CMK (cell line): ENCODE measurements around the gene MAPKAP1.

Experiments
- DNase-seq: peaks from one replicate; pipeline ENCODE4 v3.0.0-alpha.2; 2010; ENCODE audit warnings: low read depth

The MAPKAP1 gene

DNA sequence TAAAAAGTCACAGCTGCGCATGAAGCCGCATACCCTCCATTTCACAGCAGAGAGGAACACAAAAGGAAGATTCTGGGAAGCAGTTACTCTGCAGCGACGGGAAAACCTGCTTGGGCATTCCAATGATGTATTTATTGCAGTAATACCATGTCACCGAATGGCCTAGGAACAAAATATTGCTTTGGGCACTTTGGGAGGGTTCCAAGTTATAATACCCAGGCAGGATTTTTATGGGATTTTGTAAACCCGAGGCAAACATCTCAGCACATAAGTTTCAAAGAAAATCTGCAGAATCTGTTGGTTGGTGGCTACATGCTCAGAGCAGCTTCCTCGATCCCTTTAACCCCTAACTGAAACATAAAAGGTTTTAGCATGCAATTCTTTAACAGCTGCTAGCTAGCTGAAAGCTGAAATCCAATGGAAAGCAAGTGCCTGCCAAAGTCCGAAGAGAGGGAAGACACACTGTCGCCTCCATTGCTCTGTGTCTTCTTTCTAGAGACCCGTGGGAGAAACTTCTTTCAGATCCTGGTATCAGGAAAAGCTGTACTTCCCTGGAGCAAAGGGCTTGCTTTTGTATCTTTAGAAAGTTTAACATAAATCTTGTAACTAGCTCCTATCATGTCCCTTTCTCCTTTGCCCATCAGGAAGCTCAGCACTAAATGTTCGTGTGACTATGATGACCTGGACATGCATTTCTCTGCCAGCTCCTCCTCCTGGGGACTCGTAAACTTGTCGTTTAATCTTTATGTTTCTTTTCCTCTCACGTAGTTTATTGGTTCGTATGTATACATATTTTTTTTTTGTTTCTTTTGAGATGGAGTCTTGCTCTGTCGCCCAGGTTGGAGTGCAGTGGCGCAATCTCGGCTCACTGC, 195.0 kb downstream of the MAPKAP1 start:
- no peak for DNase-seq

DNA sequence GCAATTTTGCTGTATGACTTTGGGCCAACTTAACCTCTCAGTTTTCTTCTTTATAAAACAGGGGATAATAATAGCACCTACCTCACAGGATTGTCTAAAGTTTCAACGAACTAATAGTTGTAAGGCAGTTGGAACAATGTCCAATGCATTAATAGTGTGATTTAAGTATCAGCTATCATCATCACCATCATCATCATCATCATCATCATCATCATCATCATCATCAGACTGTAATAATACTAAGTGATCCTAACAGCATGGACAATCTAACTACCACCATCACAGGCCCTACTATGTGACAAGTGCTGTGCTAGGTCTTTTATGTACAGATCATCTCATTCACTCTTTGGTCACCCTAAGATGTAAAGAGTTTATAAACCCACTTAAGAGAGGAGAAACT, 196.0 kb downstream of the MAPKAP1 start:
- no peak for DNase-seq

DNA sequence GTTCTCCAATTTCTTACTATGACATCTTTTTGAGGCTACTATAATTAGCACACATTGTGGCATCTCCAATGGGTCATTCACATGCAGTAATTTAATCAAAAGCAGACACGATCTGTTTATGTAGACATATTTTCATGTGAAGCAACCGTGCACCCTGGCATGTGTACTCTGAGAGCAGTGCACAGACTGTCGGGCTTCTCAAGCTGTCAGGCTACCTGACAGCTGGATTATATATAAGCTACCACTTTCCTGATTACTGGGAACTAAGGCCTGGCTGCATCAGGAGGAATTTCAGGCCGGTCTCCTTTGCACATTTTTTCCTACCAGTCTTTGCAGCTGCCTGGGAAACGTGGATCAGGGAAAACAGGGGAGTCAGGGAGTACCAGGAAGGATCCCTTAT, 197.5 kb downstream of the MAPKAP1 start:
- no peak for DNase-seq

DNA sequence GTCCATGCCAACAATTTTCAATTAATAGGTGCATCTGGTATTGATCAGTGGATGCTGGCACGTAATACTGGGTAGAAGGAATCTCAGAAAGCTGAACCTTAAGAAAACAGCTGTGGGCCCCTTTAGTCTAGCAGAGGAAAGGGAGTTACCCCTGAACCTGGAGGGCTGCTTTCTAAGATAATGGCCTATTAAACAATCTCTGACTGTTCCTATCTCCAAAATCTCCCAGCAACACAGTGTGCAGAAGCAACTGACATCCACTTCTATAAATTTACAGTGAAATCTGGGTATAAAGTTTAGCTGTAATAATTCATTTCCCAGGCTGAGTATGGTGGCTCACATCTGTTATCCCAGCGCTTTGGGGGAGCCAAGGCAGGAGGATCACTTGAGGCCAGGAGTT, 198.8 kb downstream of the MAPKAP1 start:
- DNase-seq = no peak

DNA sequence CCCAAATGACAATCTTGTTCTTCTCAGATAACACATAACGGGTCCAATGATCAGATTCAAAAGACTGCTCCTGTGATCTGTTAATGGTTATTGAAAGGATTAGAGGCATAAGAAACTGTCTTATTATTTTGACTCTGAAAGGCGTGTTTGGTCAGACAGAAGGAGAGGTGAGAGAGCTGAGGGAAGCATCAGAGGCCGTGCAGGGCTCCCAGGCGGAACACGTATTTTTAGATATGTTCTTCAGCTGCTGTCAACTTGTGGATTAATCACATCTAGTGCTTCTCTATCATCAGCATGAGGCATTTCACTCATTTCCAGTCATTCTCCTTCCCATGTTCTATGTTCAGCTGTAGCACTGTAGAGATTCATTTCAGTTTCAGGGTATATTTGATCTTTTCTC, 199.8 kb downstream of the MAPKAP1 start:
- DNase-seq = no peak

DNA sequence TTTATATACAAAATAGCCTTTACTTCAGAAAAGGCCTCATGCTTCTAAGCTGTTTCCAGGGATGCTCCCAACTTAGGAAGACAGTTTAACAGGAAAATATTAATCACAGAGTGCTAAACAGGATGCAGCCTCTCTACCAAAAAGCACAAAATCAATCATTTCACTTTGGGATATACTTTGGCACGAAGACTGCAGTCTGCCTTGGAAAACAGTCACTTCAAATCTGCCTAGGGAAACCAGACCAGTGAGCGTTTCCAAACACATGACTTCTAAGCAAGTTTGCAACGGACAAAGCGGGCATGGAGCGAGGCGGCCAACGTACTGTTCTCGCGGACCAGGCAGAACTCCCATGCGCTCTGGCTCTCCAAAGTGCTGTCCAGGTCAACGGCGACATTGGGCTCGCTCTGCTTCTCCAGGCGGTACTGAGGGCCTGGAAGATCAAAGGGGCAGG, 201.0 kb downstream of the MAPKAP1 start:
- DNase-seq = no peak

DNA sequence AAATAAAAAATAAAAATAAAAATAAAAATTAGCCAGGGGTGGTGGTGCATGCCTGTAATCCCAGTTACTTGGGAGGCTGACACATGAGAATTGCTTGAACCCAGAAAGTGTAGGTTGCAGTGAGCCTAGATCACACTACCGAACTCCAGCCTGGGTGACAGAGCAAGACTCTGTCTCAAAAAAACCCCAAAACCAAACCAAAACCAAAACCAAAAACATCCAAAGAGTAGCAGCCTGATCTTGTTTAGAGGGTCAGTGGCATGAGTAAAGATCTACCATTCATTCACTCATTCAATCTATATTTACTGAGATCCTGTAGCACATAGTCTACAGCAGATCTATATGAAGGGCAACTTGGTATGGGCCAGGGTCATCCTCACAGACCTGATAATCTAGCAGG, 202.4 kb downstream of the MAPKAP1 start:
- DNase-seq = no peak

DNA sequence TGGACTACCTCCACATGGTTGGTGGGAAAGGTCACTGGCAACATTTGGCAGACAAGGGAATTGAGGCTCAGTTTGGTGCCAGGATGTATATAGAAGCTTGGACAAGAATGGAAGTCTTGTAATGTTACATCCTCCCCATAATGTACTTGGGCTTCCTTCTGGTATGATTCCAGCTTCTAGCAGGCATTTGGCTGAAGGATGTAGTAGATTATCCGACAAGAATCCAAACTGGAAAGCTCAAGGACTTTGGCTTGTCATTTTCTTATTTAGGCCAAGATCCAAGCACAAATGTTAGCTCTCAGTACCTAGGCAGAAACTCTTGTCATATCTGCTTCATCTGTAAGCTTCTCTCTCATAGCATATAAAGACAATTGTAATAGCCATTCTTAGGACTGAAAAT, 209.1 kb downstream of the MAPKAP1 start:
- no peak for DNase-seq

DNA sequence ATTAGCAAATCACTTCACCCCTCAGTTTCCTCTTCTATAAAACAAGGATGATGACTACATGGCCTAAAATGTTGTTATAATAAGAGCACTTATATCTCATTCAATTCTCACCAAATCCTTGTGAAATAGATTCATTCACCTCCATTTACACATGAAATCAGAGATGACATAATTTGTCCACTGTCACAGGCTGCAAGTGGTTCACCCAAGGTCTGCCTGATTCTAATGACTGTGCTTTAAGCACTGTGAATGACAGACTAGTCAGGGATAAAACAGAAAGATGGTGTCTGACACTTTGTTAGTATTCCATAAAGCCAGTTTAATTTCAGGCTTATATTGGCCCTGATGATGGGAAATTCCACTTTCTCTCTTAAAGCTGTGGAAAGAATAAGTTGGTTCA, 209.5 kb downstream of the MAPKAP1 start:
- DNase-seq = no peak

DNA sequence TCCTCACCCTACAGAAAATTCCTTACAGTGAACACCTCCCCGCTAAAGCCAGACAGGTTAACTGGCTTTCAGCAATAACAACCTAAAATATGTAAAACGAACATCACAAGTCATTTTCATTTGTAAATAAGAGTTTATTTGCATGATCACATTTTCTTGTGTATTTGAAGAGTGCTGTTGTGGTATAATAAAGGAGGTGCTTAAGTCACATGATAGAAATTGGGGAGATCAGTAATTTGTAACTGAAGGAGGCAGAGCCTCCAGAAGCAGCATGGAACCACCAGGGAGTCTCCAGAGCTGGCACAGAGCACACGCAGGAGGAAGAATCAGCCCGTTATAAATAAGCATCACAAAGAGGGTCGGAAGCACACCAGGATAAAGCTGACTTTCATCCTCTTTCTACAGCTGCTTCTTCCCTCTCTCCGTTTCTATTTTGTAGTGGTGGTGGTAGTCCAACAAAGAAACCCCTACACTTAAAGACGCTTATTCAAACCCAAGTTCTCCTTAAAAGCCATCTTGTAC, 210.6 kb downstream of the MAPKAP1 start:
- DNase-seq = no peak

DNA sequence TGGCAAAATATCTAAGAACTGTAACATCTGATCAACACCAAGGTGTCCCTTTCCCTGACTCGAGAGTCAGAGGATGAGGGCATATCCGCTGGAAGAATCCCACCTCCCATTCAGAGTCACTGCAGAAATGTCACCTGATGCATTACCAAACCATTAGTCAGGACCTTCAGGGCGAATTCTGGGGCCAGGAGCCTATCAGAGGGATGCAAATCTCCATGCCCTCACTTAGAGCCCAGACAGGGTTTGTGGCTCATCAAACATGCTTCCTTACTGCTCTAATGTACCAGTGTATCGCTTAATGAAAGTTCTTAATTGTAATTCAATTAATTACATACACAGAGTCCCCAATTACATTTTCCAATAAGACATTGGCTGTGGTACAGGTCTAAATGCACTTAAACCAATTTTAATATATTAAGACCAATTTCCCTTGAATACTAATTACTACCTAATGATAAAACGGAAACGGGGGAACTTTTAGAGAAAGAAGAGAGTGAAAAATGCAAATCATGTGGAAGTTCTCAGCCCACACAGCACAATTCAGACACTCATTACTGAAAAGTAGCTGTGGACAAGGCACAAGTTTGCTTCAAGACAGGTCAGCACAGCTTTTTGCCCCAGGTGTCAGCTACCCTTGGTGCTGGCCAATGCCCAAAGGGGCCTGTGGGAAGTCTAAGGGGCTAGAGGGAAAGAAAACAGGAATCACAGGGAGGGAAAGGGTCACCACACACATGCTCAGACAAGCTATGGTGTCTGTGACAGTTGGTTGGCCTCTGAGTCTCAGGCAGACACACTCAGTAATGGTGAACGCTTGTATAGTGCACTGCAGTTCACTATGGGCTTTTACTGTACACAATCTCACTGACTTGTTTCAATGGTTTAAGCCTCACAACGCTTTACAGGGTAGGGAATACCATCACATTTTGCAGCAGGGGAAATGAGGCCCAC, 211.6 kb downstream of the MAPKAP1 start:
- no peak for DNase-seq

DNA sequence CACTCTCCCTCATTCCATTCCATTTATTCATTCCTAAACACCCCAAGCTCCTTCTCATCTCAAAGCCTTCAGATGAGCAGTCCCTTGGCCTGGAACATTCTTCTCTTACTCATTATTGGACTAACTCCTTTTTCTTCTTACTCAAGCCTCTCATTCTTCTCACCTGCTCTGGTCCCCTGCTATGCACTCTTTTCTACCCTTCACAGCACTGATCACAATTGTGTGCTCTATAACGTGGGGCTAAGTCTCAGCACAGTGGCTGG, 212.4 kb downstream of the MAPKAP1 start:
- DNase-seq = no peak

DNA sequence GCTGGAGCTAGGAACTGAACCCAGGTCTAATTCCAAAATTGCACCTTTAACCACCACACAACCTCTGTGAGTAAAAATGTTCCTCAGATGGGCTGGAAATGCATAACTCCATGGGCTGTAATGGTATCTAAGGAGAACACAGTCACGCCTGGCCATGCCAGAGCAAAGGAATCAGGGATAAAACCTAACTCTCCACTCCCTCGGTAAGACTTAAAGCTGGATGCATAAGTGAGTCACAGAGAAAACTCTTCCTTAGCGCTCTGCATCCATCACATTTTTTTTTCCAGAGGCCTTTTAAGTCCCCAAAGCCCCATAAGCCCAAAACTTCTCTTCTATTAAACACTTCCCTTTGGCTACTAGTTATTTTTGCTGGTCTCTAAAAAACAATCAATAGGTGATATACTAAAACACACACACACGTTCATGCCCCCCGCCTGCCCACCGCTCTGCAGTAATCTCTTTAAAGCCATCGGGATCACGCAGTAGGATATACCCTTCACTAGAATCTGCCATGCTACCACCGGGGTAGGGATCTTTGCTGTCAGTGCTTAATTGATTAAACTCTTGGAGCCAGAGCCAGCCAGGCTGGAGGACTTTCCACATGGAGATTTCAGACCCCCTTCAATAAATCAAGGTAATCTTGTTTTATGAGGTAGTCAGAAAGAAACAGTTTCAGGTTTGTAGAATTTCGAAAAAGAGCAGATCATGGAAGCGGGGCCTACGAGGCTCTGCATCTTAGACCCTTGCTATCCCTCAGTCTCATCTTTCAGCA, 212.9 kb downstream of the MAPKAP1 start:
- no peak for DNase-seq

DNA sequence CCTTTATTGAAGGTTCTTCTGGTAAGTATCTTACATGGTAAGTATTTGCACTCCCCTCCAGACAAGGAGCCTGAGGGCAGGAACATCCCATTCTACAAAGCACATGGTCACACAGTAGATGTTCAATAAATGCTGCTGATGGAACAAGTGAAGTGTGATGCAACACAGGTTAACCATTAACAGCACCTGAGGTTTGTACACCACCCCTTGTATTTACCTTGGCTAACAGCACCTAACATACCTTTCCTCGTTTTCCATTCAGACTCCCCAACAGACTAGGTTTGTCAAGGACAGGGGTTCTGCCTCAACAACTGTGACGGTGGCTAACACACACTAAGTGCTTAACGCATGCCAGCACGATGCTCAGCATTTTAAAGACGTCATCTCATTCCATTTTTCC, 213.6 kb downstream of the MAPKAP1 start:
- no peak for DNase-seq

DNA sequence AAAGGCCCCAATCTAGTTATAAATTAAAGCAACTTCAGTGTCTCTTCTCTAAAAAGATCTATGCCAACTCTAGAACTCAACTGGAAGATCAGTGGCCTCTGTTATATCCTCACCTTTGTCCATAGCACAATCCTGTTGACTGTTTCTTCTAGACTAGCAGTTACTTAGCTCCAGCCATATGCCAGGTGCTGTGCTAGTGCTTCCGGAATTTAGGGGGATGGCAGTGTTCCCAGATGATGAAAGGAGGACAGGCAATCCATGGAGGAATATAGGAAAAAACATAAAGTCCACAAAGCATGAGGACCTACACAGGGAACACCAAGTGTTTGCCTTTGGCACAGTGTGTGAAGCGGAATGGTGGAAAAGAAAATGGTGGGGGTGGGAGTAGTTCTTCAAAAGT, 214.3 kb downstream of the MAPKAP1 start:
- DNase-seq = no peak

DNA sequence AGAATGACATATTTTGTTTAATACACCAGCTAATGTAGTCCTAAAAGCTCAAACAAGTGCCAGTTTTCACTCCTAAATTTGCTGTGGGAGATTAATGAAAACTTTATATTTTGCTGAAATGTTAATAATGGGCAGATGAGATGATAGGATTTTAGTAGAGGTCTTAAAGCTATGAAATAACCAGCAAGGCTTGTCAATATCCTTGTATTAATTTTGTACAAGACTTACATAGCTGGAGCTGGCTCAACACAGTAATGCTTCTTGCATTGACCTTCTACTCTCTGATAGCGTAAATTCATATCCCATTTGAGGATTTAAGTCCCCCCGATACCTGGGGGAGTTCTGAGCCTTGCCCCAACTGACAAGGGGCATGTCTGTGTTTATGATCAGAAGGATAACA, 219.2 kb downstream of the MAPKAP1 start:
- no peak for DNase-seq

DNA sequence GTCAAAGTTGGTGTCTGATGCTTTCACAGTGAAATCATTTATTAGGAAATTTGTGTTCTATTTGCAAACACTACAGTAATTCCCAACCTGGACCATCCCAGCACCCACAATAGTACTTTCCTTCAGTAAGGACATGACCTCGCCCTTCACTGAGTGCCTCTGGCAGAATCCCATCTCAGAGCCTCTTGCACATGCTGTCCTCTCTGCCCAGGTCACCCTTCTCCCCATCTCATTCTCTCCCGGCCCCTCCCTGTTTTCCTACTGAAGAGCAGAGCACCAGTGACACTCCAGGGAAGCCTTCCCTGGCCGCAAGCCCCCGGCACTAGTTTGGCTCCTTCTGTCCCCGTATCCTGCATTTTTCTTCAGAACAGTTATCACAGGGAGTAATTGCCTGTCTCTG, 220.4 kb downstream of the MAPKAP1 start:
- no peak for DNase-seq

DNA sequence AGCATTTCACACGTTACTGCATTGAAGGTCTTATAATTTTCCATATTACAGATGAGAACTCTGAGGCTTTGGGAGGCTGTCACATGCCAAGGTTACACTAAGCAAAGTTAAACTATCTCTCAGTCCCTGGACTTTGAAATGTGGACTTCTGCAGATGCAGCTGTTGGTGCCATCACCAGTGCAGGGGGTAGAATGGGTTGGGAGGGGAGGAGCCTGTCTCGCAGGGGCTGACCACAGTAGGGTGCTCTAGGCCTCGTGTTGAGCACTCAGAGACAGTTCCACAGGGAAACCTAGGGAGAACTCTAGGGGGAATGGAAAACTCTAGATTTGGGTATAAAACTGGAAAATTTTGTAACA, 220.9 kb downstream of the MAPKAP1 start:
- no peak for DNase-seq

DNA sequence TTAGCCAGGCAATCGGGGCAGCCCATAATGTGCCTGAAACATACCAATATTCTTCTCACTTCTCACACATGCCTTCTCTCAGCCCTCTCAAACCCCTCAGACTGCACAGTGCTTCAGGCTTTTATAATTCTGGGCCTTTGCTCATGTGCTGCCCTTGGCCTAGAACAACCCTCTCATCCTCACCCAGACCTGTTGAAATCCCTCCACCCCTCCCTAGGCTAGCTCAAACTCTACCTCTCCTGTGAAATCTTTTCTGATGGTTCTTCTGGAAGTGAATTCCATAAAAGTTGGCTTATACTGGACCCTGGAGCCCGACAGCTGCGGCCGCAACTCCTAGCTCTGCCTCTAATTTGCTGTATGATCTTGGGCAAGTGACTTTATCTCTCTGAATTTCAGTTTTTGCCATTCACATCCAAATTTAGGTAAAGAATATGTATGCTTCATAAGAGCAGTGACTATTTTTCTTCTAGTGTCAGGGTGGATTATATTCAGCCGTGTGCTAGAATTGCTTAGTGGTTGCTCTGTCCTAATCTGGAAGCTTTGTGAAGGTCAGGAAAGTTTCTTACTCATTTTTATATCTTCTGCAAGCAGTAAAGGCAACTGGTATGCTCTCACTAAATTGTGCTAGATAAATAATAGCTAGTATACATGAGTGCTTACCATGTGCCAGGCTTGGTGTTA, 221.4 kb downstream of the MAPKAP1 start:
- DNase-seq = no peak

DNA sequence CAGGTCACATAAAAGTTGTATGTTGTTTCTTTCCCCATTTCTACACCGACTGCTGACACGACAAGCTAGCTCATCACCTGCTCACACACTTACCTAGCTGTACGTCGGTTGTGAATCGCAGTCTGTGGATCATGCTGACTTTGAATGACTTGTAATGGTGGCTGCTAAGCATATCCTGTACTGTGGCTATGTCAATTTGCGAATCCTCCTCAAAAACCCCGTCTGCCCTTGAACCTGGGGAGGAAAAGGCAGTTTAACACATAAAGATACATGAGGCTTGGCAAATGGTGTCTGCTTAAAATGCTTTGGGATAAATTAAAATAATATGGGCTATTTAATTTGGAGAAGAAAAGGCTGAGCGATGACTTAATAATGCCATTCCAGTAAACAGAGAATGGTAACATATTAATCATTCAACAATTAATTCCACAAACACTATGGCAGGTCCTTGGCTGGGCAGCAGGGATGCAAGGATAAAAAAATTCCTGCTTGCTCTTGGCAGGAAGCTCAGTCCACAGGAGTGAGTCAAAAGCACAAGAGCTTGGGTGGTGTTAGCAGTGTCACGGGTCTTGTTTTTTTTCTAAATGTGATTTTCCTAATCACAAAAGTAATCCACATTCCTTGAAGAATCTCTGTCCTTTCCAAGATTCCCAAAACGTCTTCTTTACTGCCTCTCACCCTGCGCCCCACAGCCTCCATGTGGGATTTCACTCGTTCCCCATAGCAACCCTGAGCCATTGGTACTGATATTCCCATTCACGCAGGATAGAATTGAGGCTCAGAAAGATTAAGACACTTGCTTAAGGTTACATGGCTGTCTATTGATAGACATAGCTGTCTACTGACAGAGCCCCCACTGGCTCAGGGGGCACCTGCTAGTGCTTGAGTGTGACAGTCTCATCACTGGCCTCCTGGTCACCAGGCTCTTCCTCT, 222.4 kb downstream of the MAPKAP1 start:
- DNase-seq = no peak

DNA sequence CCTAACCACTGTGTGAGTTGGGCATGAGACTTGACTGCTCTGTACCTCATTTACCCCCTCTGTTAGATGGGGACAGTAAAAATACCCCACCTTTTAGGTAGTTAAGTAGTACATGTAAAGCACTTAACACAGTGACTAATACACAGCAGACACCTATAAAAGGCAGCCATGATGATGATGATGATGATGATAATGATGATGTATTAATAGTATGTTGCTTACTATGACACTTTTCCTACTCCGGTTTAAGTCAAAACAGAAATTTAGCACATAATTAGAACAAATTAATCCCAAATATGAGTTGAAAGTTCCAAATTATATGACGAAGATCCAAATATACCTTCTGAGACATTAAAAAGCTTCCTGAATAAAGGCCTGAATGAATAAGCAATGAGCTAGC, 223.3 kb downstream of the MAPKAP1 start:
- no peak for DNase-seq
